Astrocyte of the spinal cord (primary cell): ENCODE measurements around the gene ILK.

Source experiments
- DNase-seq: peaks from one replicate; pipeline ENCODE4 v3.0.0; 2011; ENCODE audit warnings: low read depth, low spot score
- H3K4me3 ChIP-seq: 2 replicates; pipeline ENCODE4 v1.5.1; 2011; ENCODE audit warnings: low read depth, mild to moderate bottlenecking, low read length, moderate library complexity
- in situ Hi-C: cut with HindIII; loops from 2 replicates; pipeline ENCODE4 v1.10.0; 2017; ENCODE audit warnings: low sequenced_read_pairs
- TF ChIP-seq, protein P1 (sequence below): IDR thresholded peaks from 2 replicates; pipeline ENCODE4 v1.5.1; 2012; ENCODE audit warnings: low read depth, mild to moderate bottlenecking, low read length, inconsistent platforms

Gene ILK

DNA sequence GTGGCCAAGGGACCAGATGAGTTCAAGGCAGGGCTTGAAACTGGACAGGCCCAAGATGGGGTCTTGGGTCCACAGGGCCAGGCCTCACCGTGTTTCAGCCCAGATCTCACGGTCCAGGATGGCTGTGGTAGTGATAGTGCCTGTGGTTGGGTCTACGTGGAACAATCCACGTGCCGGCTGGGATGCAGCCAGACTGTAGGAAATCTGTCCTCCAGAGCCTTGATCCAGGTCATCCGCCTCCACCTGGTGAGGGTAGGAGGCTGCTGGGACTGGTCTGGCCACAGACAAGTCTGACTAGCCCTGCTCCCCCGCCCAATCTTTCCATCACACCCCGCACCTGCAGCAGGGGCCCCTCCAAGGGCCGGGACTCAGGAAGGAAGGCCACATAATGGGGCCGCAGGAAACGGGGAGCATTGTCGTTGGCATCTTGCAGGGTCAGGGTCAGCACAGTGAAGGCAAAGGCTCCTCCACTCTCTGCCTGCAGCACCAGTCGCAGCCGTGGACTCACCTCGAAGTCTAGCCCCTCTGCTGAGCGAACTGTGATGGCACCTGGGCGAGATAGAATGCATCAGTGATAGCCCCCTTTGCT is 22.4 kb downstream of the ILK start:
- in situ Hi-C loops = no loop called here
- TF ChIP-seq, protein P1, sequence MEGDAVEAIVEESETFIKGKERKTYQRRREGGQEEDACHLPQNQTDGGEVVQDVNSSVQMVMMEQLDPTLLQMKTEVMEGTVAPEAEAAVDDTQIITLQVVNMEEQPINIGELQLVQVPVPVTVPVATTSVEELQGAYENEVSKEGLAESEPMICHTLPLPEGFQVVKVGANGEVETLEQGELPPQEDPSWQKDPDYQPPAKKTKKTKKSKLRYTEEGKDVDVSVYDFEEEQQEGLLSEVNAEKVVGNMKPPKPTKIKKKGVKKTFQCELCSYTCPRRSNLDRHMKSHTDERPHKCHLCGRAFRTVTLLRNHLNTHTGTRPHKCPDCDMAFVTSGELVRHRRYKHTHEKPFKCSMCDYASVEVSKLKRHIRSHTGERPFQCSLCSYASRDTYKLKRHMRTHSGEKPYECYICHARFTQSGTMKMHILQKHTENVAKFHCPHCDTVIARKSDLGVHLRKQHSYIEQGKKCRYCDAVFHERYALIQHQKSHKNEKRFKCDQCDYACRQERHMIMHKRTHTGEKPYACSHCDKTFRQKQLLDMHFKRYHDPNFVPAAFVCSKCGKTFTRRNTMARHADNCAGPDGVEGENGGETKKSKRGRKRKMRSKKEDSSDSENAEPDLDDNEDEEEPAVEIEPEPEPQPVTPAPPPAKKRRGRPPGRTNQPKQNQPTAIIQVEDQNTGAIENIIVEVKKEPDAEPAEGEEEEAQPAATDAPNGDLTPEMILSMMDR = no peak

GRCh38 chr11:6626971-6627761 is 23.6 kb downstream of the ILK start:
- no peak overlapping the region for H3K4me3 ChIP-seq
- TF ChIP-seq, protein P1 = no peak
- in situ Hi-C loops = no loop called here
- no peak for DNase-seq

More for the DNA sequence above, 22.4 kb downstream of the ILK start:
- H3K4me3 ChIP-seq = no peak overlapping the region
- no peak for DNase-seq

- no peak for DNase-seq
- in situ Hi-C loops = no loop called here
These were observed 24.2 kb downstream of the ILK start for GRCh38 chr11:6627762-6628241.

GRCh38 chr11:6628526-6628925 is 25.0 kb downstream of the ILK start:
- TF ChIP-seq, protein P1 = no peak
- no peak for DNase-seq
- in situ Hi-C loops = no loop called here
- H3K4me3 ChIP-seq = no peak overlapping the region

More at GRCh38 chr11:6627762-6628241, 24.2 kb downstream of the ILK start:
- TF ChIP-seq, protein P1 = no peak
- H3K4me3 ChIP-seq = no peak overlapping the region

DNA sequence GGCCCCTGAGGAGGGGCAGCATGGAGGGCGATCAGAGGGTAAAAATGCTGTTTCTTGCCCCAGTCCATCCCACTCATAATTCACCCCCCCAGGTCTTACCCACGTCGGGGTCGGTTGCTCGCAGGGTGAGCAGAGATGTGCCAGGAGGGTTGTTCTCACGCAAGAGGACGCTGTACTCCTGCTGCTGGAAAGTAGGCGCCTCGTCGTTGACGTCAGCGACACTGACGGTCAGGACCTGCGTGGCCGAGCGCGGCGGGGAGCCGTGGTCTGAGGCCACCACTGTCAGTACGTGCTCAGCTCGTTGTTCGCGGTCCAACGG is 26.0 kb downstream of the ILK start:
- in situ Hi-C loops = no loop called here
- DNase-seq = no peak
- H3K4me3 ChIP-seq = no peak overlapping the region
- TF ChIP-seq, protein P1 = no peak

DNA sequence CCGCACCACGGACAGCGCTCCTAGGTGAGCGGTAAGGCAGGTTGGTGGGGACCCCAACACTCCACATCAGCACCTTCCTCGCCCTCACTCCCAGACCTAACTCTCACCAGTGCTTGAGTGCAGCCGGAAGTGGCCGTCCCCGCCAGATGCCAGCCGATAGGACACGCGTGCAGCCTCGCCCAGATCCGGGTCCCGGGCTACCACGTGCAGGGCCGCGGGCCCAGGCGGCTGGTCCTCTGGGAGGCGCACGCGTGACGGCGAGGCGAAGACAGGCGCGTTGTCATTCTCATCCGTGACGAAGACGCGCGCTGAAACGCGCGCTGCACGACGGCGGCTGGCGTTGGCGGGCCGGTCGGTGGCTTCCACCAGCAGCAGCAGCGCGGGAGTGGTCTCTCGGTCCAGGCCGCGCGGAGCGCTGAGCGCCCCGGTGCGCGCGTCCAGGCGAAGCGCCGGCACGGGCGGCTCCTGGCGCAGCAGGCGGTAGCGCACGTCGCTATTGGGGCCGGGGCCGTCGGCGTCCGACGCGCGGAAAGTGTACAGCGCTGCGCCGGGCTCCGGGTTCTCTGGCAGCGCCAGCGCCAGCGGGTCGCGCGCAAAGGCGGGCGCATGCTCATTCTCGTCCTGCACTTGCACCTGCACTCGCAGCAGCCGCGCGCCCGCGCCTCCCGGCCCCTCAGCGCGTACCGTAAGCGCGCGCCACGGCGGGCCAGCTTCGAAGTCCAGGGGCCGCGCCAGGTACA is 26.5 kb downstream of the ILK start:
- no peak for DNase-seq
- H3K4me3 ChIP-seq = no peak overlapping the region
- in situ Hi-C loops = no loop called here
- TF ChIP-seq, protein P1 = no peak
